ENCODE data around the gene C1orf198.

Gene C1orf198

DNA sequence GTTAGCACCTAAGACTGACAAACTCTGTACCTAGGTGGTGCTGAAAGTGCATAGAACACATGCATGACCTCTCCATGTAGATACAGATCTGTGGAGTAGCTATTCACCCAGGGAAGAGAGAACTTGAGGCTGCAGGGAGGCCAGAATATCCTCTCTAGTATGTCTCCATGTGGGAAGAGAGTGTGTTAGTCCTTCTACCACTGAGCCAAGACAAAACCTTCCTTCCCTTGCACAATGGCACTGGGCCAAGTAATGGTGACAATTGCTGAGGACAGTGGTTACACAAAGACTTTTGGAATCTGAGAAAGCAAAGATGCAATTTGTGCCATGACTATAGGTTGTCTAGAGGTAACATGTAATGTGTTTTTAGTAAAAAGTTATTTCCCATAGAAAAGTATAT is 52.3 kb downstream of the C1orf198 start:
- TF ChIP-seq, protein P1, sequence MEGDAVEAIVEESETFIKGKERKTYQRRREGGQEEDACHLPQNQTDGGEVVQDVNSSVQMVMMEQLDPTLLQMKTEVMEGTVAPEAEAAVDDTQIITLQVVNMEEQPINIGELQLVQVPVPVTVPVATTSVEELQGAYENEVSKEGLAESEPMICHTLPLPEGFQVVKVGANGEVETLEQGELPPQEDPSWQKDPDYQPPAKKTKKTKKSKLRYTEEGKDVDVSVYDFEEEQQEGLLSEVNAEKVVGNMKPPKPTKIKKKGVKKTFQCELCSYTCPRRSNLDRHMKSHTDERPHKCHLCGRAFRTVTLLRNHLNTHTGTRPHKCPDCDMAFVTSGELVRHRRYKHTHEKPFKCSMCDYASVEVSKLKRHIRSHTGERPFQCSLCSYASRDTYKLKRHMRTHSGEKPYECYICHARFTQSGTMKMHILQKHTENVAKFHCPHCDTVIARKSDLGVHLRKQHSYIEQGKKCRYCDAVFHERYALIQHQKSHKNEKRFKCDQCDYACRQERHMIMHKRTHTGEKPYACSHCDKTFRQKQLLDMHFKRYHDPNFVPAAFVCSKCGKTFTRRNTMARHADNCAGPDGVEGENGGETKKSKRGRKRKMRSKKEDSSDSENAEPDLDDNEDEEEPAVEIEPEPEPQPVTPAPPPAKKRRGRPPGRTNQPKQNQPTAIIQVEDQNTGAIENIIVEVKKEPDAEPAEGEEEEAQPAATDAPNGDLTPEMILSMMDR (IDR thresholded peaks at IDR 0.05; ENCODE audit: insufficient read depth, low read length, missing control alignments), result no peak
- DNase-seq (ENCODE audit: low read depth, low spot score), result no peak
- ChIA-PET CTCF (interaction anchor here (1.0 kb wide), 1 partner anchor 17 kb away, joined by 6 read pairs; no protein-coding TSS in a partner anchor), POLR2A (no interaction called here)
- H3K4me3 ChIP-seq (ENCODE audit: low read depth, low read length), result no peak overlapping the region

DNA sequence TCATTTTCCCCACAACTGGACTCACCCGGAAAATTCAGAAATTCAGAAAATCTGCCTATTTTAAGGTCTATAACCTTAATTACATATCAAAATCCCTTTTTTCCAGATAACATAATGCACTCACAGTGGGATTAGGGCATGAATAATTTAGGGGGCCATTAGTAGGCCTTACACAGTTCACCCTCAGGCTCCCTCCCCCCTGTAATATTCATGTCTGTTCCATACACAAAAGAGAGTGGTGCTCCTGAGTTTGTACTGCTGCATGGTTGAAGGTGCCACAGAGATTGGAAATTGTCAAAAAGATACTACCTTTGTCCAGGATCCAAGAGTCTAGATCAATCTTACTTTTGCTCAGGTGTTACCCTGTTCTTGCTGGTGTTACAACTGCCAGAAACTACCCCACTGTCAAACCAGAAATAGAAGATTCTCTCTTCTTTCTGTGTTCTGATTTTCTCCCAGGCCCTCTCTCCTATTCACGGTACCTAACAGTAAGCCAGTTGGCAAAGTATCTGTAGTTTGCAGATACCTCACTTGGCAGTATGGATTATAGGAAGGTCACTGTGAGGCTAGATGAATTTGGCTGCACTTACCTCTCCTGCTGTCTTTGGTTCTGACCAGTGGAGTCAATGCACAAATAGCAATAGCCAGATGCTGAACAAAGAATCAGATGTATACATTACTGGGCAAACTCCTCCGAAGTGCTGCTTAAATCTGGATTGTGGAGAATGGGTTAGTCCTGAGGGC is 53.2 kb downstream of the C1orf198 start:
- ChIA-PET POLR2A (no interaction called here), CTCF (interaction anchor here (1.0 kb wide), 1 partner anchor 16 kb away, joined by 6 read pairs; no protein-coding TSS in a partner anchor)
- DNase-seq (ENCODE audit: low read depth, low spot score), result no peak
- TF ChIP-seq, protein P1 (IDR thresholded peaks at IDR 0.05; ENCODE audit: insufficient read depth, low read length, missing control alignments), result no peak
- no peak overlapping the region for H3K4me3 ChIP-seq (ENCODE audit: low read depth, low read length)

DNA sequence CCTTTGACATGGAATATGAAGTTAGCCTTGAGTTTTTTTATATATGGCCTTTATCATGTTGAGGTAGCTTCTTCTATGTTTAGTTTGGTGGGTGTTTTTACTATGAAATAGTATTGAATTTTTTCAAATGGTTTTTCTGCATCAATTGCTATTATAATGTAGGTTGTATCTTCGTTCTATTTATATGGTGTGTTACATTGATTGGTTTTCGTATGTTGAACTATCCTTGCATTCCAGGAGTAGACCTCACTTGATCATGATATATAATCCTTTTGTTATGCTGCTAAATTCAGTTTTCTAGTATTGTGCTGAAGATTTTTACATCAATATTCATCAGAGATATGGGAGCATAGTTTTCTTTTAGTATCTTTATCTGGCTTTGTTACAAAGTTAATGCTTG is 55.8 kb downstream of the C1orf198 start:
- DNase-seq (ENCODE audit: low read depth, low spot score), result no peak
- POLR2A ChIA-PET, result no interaction called here
- TF ChIP-seq, protein P1 (IDR thresholded peaks at IDR 0.05; ENCODE audit: insufficient read depth, low read length, missing control alignments), result no peak
- no peak overlapping the region for H3K4me3 ChIP-seq (ENCODE audit: low read depth, low read length)
- CTCF ChIA-PET, result interaction anchor here (1.1 to 1.8 kb wide), 2 partner anchors 13 to 15 kb away, joined by 4 read pairs; no protein-coding TSS in a partner anchor

DNA sequence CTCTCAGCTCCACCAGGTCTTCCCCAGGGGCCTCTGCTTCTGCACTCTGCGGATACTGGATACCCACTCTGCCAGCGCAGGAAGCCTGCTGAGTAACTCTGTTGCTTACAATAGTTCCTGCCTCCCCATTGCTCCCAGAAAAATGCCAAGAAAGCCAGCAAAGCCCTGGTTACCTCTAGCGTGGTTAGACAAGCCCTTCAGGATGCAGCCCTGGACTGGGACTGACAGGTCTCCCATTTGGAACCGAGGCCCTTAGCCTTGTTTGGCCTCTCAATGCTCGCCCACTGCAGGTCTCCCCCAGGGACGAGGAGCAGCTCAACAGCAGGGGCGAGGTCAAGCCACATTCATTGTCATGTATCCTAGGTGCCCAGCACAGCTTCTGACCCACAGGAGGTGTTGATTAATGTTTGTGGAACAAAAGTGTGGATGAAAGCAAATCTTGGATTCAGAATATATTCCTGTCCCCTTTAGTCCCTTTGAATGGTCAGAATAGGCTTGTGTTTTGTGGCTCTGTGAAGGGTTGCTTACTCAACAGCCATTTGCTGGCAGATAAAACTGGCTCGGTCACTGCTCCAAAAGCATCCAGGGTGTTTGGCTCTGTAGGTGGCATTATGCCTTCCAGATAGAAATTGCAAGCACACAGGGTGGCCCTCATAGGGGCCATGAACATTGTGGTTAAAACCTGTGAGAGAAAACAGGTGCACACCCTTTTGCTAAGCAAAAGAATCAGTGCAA is 58.9 kb downstream of the C1orf198 start:
- H3K4me3 ChIP-seq (ENCODE audit: low read depth, low read length), result no peak overlapping the region
- POLR2A ChIA-PET, result no interaction called here
- TF ChIP-seq, protein P1 (IDR thresholded peaks at IDR 0.05; ENCODE audit: insufficient read depth, low read length, missing control alignments), result no peak
- CTCF ChIA-PET, result interaction anchor here (1.1 to 5.3 kb wide), 2 partner anchors 12 to 15 kb away, joined by 3 to 48 read pairs; no protein-coding TSS in a partner anchor
- no peak for DNase-seq (ENCODE audit: low read depth, low spot score)

DNA sequence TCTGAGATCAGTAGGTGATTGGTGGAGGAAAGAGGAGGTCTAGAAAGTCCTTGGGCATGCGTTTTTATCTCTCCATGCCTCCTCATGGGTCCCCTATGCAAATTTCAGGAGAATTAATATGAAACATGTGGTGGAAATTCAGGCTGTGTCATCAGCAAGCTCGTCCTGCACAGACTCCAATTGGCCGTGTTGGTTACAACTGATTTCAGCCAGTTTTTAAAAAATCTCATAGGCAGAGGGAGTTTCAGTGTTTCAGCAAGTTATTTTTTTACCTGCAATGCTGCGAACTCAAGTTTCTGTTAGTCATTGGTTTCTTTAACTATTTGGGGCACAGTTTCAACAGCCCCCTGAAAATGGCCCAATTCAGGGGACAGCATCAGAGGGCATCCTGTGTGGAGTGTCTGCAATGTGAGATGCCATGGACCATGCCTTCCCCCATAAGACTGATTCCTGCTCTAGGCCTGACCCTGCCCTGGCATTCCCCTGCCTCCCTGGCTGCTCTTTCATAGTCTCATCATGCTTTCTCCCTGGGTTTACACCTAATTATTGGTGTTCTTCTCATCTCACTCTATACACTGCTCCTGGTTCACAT is 59.9 kb downstream of the C1orf198 start:
- ChIA-PET CTCF (interaction anchor here (0.9 to 5.3 kb wide), 5 partner anchors 11 to 402 kb away, joined by 3 to 48 read pairs (median 4); no protein-coding TSS in a partner anchor), POLR2A (no interaction called here)
- no peak for DNase-seq (ENCODE audit: low read depth, low spot score)
- TF ChIP-seq, protein P1 (IDR thresholded peaks at IDR 0.05; ENCODE audit: insufficient read depth, low read length, missing control alignments), result no peak
- no peak overlapping the region for H3K4me3 ChIP-seq (ENCODE audit: low read depth, low read length)

Measured in AG04449 (cell line).